NB4 (cell line): ENCODE data around the gene DNAH2.

ENCODE experiments used
- CTCF ChIP-seq: IDR thresholded peaks from one replicate; pipeline ENCODE4 v1.5.1; 2012; ENCODE audit warnings: low read depth, low read length
- MYC ChIP-seq: IDR thresholded peaks from 2 replicates; pipeline ENCODE4 v1.6.1; 2011; ENCODE audit warnings: low read depth, low read length
- POLR2A ChIP-seq: IDR thresholded peaks from 2 replicates; pipeline ENCODE4 v1.6.1; 2011; ENCODE audit warnings: mild to moderate bottlenecking; ENCODE audit not compliant: insufficient read length; ENCODE audit errors: extremely low read depth
- TF ChIP-seq, protein P1 (sequence below): IDR thresholded peaks from 2 replicates; pipeline ENCODE4 v1.6.1; 2011; ENCODE audit warnings: low read depth, low read length

DNA sequence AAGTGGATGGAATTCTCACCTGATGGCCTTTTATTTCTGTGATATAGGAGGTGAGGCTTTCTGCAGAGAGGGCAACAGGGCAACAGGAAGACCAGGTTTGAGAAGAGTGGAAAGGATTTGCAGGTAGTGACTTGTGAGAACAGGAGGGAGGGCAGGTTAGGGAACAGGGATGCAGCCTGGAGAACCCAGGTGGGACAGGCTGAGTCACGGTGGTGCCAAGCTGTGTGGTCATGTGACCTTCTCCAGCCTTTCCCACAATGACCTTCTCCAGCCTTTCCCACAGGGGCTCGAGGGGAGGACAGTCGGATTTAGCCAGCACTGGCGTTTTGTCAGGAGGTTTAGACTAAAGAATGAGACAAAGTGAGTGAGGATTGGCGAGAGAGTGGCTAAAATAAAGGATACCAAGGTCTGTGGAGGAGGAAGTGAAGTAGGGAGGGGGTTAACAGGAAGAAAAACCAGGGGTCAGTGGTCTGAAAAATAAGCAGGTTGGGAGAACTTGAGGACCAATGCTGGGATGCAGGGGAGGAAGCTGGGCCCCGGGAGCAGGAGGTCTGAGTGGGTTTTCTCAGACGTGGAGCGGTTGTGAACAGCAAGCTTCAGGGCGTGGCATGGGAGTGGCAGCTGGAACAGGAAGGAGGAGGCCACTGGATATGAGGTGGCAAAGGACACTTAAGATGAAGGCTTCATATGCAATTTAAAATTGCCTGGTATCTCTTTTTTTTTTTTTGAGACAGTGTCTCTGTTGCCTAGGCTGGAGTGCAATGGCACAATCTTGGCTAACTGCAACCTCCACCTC, 37.7 kb downstream of the DNAH2 start:
- TF ChIP-seq CTCF: no peak
- no peak for TF ChIP-seq POLR2A
- TF ChIP-seq MYC: no peak
- TF ChIP-seq, protein P1, sequence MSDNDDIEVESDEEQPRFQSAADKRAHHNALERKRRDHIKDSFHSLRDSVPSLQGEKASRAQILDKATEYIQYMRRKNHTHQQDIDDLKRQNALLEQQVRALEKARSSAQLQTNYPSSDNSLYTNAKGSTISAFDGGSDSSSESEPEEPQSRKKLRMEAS: no peak
